ENCODE results near the gene TMEM236.

TMEM236 gene

DNA sequence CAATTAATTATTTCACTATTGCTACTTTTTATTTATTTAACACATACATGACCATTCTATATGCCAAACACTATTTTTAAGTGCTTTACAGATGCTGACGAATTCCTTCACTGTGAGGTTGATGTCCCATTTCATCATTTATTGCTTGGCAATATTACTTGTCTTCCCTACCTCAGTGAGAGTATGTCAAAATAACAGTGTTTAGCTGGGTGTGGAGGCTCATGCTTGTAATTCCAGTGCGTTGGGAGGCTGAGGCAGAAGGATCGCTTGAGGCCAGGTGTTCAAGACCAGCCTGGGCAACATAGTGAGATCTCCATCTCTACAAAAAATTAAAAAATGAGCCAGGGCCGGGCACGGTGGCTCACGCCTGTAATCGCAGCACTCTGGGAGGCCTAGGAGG lies 37.4 kb downstream of the TMEM236 start:
- no peak for DNase-seq

DNA sequence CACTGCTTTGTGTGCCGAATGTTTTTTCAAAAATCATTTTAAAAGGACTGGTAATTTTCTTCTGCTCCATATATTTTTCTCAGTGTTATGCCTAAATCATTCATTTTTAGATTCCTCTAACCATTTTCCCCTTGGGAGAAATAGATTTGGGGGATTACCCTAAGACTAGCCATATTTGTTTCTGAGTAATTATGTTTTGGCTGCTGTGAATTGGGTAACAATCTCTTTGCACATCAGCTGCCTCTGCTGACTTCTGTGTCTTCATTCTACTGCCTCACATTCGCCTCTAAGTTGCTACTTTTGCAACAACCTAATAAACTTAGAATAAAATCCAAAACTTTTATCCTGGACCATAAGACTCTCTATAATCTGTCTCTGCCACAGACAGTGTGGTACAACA lies 38.6 kb downstream of the TMEM236 start:
- no peak for DNase-seq

DNA sequence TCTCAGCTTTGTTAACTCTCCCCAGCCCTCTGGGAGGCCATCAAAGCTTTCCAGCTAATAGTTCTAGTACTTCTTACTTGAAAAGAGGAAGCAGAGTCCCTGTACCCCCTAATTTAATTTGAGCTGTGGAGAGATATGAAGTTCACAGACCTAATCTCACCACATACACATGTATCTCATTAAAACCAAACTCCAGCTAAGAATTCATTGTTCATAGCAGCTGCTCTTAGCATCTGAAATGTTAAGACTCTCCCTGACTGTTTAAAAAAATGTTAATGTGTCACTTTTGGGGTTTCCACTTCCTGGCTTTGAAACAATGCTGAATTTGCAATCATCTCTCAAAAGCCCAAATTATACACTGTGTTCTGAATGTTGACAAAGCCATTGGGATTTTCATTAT lies 41.0 kb downstream of the TMEM236 start:
- DNase-seq, result no peak

DNA sequence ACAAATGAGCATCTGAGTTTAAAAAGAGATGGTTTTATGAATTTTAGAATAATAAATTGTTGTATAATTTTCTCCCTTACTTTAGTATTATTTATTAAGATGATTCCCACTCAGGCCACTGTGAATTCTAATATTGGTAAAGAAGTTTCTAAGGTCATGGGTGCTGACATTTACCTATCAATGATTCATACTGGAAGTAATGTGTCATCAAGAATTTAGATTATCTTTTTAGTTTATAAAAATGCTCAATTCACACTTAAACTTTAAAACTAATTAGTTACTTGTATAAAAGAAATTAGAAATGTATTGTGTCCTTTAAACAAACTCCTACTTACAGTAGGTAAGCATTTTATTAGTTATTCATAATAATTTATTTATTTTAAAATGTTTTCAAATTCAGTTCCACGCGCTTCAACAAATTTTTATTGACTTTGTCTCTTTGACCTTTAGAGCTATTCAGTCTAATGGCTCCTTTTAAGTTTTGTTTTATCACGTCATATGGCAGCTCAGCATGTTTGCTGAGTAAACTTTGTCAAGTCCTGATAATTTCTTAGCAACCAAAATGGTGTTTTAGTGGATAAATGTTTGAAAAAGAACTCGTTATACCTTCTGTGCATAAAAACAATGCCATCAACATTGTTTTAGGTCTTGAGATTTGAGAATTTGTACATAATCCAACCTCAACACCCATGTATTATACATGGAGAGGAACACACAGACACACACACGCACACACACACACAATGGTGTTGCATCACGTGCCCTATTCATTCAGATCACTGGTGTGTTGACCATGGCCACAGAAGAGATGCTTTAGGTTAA lies 42.0 kb downstream of the TMEM236 start:
- DNase-seq, result no peak

DNA sequence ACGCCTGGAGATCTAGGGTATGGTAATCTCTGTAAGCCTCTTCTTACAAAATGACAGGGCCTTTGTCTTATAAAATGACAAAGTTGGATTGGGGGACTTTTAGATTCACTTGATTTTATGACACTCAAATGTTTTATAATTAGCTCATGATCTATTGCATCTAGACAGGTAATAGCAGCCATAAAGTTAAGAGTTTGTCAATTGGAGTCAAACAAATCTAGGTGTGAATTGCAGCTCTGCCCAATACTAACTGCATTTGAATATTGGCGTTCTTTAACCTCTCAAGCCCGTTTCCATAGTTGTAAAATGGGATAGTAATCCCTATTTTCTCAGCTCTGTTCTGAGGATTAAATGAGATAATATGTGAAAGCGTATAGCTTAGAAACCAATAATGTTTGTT lies 43.1 kb downstream of the TMEM236 start:
- DNase-seq, result no peak

DNA sequence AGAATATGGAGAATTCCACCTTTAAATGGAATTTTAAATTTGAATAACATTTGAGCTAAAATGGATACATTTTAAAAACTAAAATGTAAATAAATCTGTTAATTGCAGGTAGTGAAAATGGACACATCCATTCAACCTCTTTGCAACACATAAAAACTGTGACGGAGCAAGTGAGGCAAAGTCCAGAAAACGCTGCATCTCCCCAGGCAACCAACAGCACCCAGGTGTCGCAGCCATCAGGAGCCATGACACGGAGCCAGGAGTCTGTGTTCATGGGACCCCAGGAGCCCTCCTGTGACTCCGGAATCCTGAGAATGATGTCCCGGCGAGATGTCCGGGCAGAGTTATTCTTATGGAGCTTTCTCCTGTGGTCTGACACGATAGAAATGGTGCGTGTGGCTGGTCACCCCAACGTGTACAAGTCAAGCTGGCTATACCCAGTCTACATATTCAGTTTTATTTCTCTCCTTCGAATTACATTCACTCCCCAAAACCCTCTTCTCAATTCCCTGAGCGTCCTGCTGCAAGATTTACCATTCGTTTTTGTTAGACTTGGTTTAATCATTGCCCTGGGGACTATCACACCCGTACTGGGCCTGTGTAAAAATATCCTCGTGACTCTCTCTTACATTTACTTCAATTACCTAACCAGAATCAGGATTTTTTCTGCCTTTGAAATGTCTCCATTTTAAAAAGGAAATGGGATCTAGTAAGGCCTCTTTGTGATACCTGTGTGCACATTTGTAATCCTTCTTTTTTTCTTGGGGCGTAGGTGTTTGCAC lies 44.0 kb downstream of the TMEM236 start:
- no peak for DNase-seq

DNA sequence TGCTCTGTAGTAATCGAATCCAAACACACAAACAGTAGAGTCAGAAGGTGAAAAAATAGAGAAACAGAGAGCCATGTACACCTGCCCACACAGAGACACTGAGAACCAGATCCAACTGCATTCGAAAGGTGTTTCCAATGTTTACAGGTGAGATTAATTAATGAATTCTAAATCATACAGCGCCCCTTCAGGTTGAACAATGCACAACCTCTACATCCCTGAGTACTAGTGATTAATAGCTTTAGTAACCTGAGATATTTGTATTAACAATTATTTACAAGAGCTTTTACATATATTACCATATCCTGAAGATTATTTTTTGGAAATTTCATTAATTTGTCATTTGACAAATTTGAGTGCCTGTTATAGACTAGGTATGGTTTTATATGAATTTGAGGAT lies 49.5 kb downstream of the TMEM236 start:
- DNase-seq, result no peak

DNA sequence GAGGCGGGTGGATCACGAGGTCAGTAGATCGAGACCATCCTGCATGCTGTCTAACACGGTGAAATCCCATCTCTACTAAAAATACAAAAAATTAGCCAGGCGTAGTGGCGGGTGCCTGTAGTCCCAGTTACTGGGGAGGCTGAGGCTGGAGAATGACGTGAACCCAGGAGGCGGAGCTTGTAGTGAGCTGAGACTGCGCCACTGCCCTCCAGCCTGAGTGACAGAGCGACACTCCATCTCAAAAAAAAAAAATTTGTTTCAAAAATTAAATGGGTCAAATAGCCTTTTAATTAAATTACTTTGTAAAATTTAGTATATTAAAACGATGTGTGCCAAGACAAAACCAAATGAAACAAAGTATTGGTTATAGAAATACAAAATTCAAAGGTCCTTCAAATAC lies 50.3 kb downstream of the TMEM236 start:
- DNase-seq, result no peak

DNA sequence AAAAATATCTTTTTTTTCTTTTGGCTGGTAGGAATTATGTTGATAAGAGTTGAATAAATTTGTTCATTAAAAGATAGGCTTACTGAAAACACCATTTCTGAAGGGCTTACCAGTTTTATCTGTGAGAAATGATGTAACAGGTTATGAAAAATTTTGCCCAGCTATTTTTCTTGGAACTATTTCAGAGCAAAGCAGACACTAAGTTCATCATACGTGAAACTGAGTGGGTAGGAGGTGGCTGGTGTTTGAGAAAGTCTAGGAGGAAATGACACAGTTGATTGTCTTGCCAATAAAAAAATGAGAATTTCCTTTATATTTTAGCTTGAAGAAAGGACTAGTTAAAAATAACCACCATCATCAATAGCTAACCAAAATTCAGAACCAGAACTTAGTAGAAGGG lies 51.0 kb downstream of the TMEM236 start:
- DNase-seq, result no peak

DNA sequence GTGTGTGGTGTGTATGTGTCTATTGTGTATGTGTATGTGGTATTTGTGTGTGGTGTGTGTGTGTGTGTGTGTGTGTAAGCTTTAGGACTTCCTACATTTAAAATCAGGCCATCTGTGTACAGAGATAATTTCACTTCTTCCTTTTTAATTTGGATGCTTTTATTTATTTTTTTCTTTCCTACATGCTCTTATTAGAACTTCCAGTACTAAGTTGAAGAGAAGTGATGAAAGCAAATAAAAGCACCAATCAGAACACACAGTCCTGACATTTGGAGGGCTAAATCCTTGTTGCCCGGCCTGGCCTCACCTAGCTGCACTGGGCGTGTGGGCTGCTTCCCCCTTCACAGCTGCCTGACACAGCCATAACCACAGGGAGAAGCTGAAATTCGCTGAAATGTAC lies 53.3 kb downstream of the TMEM236 start:
- no peak for DNase-seq

DNA sequence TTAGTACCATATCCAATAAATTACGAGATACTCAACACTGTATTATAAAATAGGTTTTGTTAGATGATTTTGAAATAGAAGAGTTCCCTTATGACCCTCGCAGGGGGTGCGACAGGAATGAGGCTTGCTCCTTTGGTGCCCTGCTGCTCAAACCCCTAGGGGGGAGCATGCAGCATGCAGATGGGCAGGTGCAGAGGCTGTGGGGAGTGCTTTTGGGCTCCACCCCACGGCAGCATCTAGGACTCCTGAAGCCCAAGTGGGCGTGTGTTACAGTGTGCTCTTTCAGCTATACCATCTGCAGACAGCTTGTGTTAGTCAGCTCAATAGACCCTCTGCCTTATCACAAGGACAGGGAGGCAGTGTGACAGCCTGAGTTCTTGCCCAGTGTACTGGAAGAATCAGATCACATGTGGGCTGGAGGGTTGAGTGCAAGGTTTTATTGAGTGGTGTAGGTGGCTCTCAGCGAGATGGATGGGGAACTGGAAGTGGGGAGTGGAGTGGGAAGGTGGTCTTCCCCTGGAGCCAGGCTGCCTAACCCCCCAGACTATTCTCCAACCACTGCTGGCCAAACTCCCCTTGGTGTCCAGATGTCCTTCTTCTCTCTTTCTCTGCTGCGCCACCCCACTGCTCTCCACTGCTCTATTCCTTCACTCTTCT lies 54.0 kb downstream of the TMEM236 start:
- DNase-seq, result no peak

DNA sequence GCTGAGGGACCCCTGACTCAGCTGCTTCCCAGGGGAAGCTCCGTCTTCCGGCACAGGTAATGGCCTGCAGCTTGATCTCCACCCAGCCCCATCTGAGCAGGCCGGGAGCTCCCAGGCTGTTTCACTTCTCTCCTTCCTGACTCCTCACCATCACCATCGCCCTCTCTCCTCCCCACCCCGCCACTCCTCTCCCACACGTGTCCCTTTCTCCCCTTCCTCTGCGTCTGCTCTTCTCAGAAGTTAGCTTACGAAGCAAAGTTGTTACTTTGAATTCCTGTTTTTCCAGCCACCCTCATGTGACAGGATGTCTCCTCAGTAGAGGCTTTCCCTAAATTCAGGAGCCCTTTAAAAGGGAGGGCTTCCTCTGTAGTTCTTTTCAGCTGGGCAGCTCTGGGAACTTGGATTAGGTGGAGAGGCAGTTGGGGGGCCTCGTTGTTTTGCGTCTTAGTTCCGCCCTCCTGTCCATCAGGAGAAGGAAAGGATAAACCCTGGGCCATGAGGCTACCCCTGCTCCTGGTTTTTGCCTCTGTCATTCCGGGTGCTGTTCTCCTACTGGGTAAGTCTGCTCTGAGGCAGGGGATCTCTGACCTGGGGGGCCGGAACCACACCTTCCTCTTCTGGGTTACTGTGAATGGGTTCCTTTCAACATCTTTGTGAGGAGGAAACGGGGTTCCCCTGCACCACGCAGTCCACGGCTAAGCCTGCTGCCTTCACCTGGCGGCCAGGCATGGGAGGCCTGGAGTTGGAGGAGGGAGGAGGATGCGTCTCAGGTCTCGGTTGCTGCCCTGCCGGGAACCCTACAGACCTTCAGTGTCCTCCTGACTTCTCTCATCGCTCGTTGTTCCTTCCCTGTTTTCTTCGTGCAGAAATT lies 57.2 kb downstream of the TMEM236 start, which contains the start of gene MRC1:
Gene MRC1, plus strand, starts transcription at position 378 of the 871 bp plus-strand sequence. Its CDS starts 118 bp downstream, at position 496.
- no peak for DNase-seq

DNA sequence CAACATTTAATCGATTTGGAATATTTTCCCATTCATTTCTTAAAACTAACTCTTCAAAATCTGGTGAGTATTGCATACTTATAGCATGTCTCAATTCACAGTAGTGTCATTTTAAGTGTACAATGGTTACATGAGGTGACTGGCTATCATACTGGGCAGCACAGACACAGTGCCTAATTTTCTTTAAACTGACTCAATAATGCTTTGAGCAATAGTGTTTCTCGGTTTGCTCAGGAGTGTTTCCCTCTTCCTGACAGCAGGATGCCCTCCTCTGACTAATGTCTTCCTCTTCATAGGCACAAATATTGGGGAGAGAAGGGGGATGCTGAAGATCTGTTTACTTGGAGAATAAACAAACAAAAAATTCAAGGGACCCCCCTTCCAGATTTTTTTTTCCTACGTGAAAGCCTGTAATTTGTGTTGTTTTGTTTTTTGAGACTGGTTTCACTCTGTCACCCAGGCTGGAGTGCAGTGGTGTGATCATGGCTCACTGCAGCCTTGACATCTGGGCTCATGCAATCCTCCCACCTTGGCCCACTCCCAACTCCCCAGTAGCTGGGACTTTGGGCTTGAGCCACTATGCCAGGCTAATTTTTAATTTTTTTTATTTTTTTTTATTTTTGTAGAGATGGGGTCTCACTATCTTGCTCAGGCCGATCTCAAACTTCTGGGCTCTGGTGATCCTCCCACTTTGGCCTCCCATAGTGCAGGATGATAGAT lies 59.3 kb downstream of the TMEM236 start:
- no peak for DNase-seq

DNA sequence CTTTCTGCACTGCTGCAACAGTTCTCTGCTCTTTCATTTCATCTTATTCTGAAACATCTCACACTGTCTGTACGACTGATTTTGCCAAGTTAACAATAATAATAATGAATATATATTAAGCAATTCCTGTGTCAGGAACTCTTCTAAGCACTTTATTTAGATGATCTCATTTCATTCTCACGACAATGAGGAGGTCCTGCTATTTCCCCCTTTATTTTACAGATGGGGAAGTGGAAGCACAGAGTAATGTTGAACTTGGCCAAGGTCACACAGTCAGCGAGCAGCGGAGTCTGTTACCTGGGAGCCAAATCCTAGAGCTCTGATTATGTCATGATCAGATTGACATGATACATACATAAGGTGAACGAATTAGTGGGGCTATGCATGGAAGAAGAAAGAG lies 63.0 kb downstream of the TMEM236 start:
- DNase-seq, result no peak

DNA sequence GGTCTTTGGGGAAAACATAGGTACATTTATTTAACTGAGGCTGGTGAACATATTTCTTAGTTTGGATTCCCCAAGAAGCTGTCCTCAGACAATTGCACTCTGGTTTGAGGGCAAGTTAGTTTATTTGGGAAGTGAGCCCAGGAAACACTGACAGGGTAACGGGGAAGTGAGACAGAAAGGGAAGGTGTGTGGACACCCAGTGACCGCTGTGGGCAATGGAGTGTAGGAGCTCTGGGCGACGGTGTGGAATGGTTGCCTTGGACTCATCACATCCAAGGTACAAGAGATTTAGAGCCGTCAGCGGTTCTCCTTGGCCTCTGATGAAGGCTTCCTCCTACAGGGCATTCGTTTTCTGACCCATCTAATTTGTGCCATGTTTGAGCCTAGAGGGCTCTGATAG lies 64.2 kb downstream of the TMEM236 start:
- no peak for DNase-seq

DNA sequence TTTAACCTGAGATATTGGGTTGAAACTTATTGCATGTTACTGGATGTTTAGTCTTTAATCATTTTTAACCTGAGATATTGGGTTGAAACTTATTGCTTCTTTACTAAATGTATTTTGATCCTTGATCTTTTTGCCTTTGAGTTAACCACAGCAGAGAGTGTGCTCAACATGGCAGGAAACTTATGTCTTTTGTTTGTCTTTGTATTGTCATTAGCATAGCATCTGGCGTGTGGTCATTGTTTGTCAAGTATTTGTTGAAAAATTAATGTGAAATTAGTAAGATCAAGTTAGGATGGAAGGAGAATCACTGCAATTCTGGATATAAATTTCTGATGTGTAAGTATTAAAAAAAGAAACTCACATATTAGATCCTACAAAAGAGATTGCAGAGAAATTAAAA lies 65.3 kb downstream of the TMEM236 start:
- no peak for DNase-seq

DNA sequence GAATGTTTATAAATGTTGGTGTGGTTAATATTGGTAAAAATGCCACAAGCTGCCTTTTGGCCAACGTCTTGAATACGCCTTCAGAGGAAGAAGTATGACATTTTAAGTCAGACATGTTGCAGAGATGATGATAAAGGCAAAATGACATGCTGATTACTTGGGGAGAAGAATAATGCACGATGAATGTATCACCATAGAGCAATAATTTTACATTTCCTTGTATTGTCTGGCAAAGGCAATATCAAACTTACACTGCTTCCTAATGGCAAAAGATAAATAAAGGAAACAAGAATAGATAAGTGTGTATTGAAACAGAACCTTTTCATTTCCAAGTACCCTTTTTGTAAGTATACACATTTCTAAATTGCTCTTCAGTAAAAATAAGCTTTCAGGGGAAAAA lies 65.8 kb downstream of the TMEM236 start:
- no peak for DNase-seq

DNA sequence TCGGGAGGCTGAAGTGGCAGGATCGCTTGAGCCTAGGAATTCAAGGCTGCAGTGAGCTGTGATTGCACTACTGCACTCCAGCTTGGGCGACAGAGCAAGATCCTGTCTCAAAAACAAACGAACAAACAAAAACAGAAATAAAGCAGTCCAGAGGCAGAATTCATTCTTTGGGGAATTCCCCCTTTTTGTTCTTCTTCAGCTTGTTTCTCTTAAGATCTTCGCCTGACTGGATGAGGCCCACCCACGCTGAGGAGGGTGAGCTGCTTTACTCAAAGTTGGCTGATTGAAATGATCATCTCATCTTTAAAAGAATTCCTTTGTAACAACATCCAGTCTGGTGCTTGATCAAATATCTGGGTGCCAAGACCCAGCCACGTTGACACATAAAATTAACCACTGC lies 67.8 kb downstream of the TMEM236 start:
- DNase-seq, result no peak

DNA sequence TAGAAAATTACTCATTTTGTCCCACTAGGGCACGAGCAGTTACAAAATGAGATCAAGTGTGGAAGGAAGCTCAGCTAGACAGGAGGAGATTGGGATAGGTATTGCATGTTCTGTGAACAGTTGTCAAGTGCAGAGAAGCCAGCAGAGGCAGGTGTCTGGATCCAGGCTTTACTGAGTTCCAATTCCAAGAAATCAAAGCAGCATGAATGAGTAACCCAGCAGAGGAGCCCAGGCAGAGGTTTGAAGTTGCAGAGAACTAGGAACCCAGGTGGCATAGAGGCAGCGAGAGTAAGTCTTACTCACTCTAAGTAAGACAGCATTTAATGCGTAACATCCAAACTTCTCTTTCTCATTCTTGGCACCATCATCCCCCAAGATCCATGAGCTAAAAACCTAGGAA lies 68.9 kb downstream of the TMEM236 start:
- no peak for DNase-seq

DNA sequence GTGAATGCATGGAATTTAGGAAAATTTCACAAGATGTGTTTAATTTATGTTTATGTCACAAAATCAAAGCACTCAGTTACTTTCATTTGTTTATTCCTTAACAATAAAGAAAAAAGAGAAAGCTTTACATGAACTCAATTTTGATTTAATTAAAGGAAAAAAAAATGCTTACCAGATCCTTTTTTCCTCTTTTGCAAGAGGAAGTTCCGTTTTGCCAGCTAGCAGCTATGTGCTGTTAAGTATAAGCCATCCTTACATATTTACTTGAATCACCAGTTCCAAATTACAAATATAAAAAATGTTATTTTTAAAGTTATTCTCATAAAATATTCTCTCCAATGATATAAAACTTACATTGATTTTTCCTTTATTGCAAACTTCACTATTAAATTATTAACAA lies 69.9 kb downstream of the TMEM236 start:
- DNase-seq, result no peak

DNA sequence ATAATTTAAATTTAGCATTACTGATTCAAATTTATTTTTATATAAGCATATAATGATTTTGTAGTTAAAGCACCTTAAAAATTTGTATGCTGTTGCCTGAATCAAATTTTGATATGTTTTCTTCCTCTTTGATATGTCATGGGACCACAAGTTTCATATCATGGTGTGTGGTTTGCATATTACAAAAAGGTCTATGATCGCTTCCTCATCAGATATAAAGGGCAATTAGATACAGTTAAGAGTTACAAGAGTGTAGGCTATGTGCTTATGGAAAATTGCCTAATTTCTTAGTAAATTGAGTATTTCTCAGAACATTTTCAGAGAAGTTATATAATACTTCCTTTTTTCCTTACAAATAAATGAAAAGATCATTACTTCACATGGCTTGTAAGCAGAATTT lies 79.3 kb downstream of the TMEM236 start:
- no peak for DNase-seq

DNA sequence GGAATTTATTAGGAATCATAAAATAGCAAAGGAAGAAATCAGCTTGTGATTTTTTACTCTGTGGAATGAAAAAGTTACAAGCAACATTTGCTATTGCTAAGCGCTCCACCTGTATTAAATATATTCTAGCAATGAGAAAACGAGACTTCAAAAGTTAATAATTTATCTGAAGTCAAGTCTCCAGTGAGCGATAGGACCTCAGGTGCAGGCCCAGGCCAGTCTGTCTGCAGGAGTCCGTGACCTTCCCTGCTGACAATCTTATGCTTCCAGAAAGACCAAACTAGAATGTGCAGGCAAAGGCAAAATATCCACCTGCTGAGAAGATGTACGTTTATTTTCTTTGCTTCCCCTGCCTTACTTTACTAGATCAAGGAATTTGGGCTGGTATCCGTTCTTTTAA lies 79.9 kb downstream of the TMEM236 start:
- DNase-seq, result no peak
